Osteocyte (in vitro differentiated cells): Measurements from ENCODE around the gene PRDM5. TPM values are rescaled to one million over a fixed set of nuclear protein-coding genes. Genes with fewer than 3 reads are reported as not detected.
"Not testable (repeated sequence)": the region's sequence is repeated elsewhere in the genome, so short reads cannot be mapped to it uniquely, and the experiment has no call there.

Experiments used
- DNase-seq: peaks from one replicate; pipeline ENCODE4 v3.0.0; 2021; ENCODE audit warnings: mixed read lengths; ENCODE audit not compliant: unreplicated experiment; ENCODE audit errors: extremely low spot score
- H3K27ac Mint-ChIP-seq: one replicate; pipeline ENCODE4 v1.8.0; 2021; ENCODE audit warnings: mild to moderate bottlenecking, mixed read lengths; ENCODE audit not compliant: unreplicated experiment
- H3K27me3 Mint-ChIP-seq: one replicate; pipeline ENCODE4 v1.8.0; 2021; ENCODE audit warnings: mixed read lengths; ENCODE audit not compliant: unreplicated experiment
- H3K36me3 Mint-ChIP-seq: one replicate; pipeline ENCODE4 v1.8.0; 2021; ENCODE audit warnings: mixed read lengths; ENCODE audit not compliant: unreplicated experiment
- H3K4me1 Mint-ChIP-seq: one replicate; pipeline ENCODE4 v1.8.0; 2021; ENCODE audit warnings: mixed read lengths; ENCODE audit not compliant: unreplicated experiment
- H3K4me3 Mint-ChIP-seq: one replicate; pipeline ENCODE4 v1.8.0; 2021; ENCODE audit warnings: mild to moderate bottlenecking, moderate library complexity, mixed read lengths; ENCODE audit not compliant: unreplicated experiment
- H3K9me3 Mint-ChIP-seq: one replicate; pipeline ENCODE4 v1.8.0; 2021; ENCODE audit warnings: mixed read lengths; ENCODE audit not compliant: unreplicated experiment
- CTCF ChIP-seq: fragments of 200-600 bp; sonication (generic); IDR thresholded peaks from 2 replicates; pipeline ENCODE4 v1.5.0; 2021; ENCODE audit warnings: antibody characterized with exemption, mild to moderate bottlenecking, moderate library complexity
- total RNA-seq: library from RNA; stranded (reverse); gene quantifications from 2 replicates; pipeline ENCODE4 v1.2.1, GENCODE V29; 2021

Gene PRDM5
- total RNA-seq, 1 donor from 2014 or later, result 9.4 TPM

- H3K27ac Mint-ChIP-seq, result no peak overlapping the region
Measured at GRCh38 chr4:120750152-120750525, 172.4 kb downstream of the PRDM5 start.

GRCh38 chr4:120749445-120750151, 172.9 kb downstream of the PRDM5 start:
- no peak overlapping the region for H3K4me3 Mint-ChIP-seq
- H3K27me3 Mint-ChIP-seq, result no peaks in the 10 kb centered on the region
- no peak for TF ChIP-seq CTCF
- H3K27ac Mint-ChIP-seq, result no peak overlapping the region
- DNase-seq, result no peak
- H3K36me3 Mint-ChIP-seq, result peaks cover 15% of the 10 kb centered on the region
- H3K9me3 Mint-ChIP-seq, result peaks cover 6% of the 10 kb centered on the region
- peaks cover 2% of the 10 kb centered on the region for H3K4me1 Mint-ChIP-seq

More at GRCh38 chr4:120750152-120750525, 172.4 kb downstream of the PRDM5 start:
- Mint-ChIP-seq H3K27me3 (no peaks in the 10 kb centered on the region), H3K36me3 (peaks cover 15% of the 10 kb centered on the region), H3K4me3 (no peak overlapping the region), H3K9me3 (peaks cover 6% of the 10 kb centered on the region), H3K4me1 (peaks cover 8% of the 10 kb centered on the region)
- no peak for DNase-seq
- no peak for TF ChIP-seq CTCF

GRCh38 chr4:120741636-120742035, 180.9 kb downstream of the PRDM5 start:
- H3K4me1 Mint-ChIP-seq, H3K4me3 Mint-ChIP-seq, H3K36me3 Mint-ChIP-seq, H3K9me3 Mint-ChIP-seq, H3K27me3 Mint-ChIP-seq, H3K27ac Mint-ChIP-seq, DNase-seq: not testable (repeated sequence)

- H3K4me3 Mint-ChIP-seq, result no peak overlapping the region
- H3K36me3 Mint-ChIP-seq, result peaks cover 1% of the 10 kb centered on the region
- no peak for DNase-seq
- no peak overlapping the region for H3K27ac Mint-ChIP-seq
- no peaks in the 10 kb centered on the region for H3K27me3 Mint-ChIP-seq
- no peaks in the 10 kb centered on the region for H3K9me3 Mint-ChIP-seq
- no peaks in the 10 kb centered on the region for H3K4me1 Mint-ChIP-seq
- no peak for TF ChIP-seq CTCF
Measured at GRCh38 chr4:120736312-120736711, 186.2 kb downstream of the PRDM5 start.

GRCh38 chr4:120733968-120734367, 188.6 kb downstream of the PRDM5 start:
- DNase-seq, result no peak
- Mint-ChIP-seq H3K4me1 (no peaks in the 10 kb centered on the region), H3K9me3 (no peaks in the 10 kb centered on the region), H3K36me3 (no peaks in the 10 kb centered on the region), H3K27me3 (no peaks in the 10 kb centered on the region), H3K27ac (no peak overlapping the region), H3K4me3 (no peak overlapping the region)
- no peak for TF ChIP-seq CTCF
